H1 (cell line): Measurements from ENCODE around the gene ARF3. TPM values are rescaled to one million over a fixed set of nuclear protein-coding genes. Genes with fewer than 3 reads are reported as not detected.

Source experiments
- BCL11A ChIP-seq, 2 experiments: IDR thresholded peaks; one replicate each; pipeline ENCODE4 v1.6.1; 2011; ENCODE audit warnings: low read depth in 2 of 2, low read length in 2 of 2, mild to moderate bottlenecking in 2 of 2
- CHD7 ChIP-seq: fragments of 300-600 bp; sonication (generic); IDR thresholded peaks from 2 replicates; pipeline ENCODE4 v1.7.1; 2012; ENCODE audit warnings: low read length, moderate library complexity, mild to moderate bottlenecking, inconsistent platforms; ENCODE audit not compliant: insufficient replicate concordance
- EP300 ChIP-seq, 2 experiments: IDR thresholded peaks; 1 replicate in 1 of 2; 2 replicates in 1 of 2; pipeline ENCODE4 v1.6.1; 2011 to 2012; ENCODE audit warnings: low read depth in 2 of 2, low read length in 2 of 2, mild to moderate bottlenecking in 2 of 2, borderline replicate concordance in 1 of 2, inconsistent platforms in 1 of 2, moderate library complexity in 1 of 2
- GABPA ChIP-seq: IDR thresholded peaks from 2 replicates; pipeline ENCODE4 v1.6.1; 2011; ENCODE audit warnings: mild to moderate bottlenecking, low read length, moderate library complexity, borderline replicate concordance; ENCODE audit not compliant: insufficient read depth
- GTF2F1 ChIP-seq: IDR thresholded peaks from 2 replicates; pipeline ENCODE4 v1.6.1; 2012; ENCODE audit warnings: low read depth, low read length, improper control_type of control experiment, borderline replicate concordance
- JUND ChIP-seq: IDR thresholded peaks from 2 replicates; pipeline ENCODE4 v1.6.1; 2011; ENCODE audit warnings: mild to moderate bottlenecking, improper control_type of control experiment, low read length
- RNF2 ChIP-seq: fragments of 200-900, 300-1000 bp; sonication (generic); IDR thresholded peaks from 2 replicates; pipeline ENCODE4 v1.7.1; 2016; ENCODE audit warnings: borderline replicate concordance, low read depth, mild to moderate bottlenecking, antibody characterized with exemption, low read length; ENCODE audit not compliant: poor library complexity, severe bottlenecking; ENCODE audit errors: missing control alignments
- RXRA ChIP-seq: IDR thresholded peaks from 2 replicates; pipeline ENCODE4 v1.6.1; 2011; ENCODE audit warnings: low read depth, mild to moderate bottlenecking, low read length, moderate library complexity; ENCODE audit not compliant: insufficient read depth
- SAP30 ChIP-seq: fragments of 300-600 bp; sonication (generic); IDR thresholded peaks from 2 replicates; pipeline ENCODE4 v1.7.1; 2012; ENCODE audit warnings: low read length, moderate library complexity, mild to moderate bottlenecking, inconsistent platforms; ENCODE audit not compliant: insufficient read depth, insufficient replicate concordance
- TAF1 ChIP-seq: IDR thresholded peaks from 2 replicates; pipeline ENCODE4 v1.6.1; 2011; ENCODE audit warnings: mild to moderate bottlenecking, low read depth, low read length
- TBP ChIP-seq: IDR thresholded peaks from 2 replicates; pipeline ENCODE4 v1.6.1; 2011; ENCODE audit warnings: low read depth, low read length, improper control_type of control experiment
- polyA plus RNA-seq, 7 experiments: library from polyadenylated mRNA; depleted of rRNA in 3 of 7; stranded (reverse) in 5 of 7; unstranded in 2 of 7; fragments of >200 nt in 5 of 7; fragments of 200-250 nt in 2 of 7; gene quantifications; 1 replicate in 5 of 7; 2 replicates in 1 of 7; 4 replicates in 1 of 7; pipeline versions ENCODE4 v1.2.1 to v1.2.3, GENCODE V29; 2011 to 2013; ENCODE audit warnings: missing spikeins in 2 of 7, mixed read lengths in 2 of 7
- total RNA-seq: library from RNA; stranded (reverse); fragmentation: NEBNext Ultra II Directional; extraction: Animal tissue kit (Norgen Biotek cat#: 25700); gene quantifications from 2 replicates; pipeline ENCODE4 v1.2.1, GENCODE V29; 2021

Gene ARF3
- total and polyA plus RNA-seq, 2 of the 8 experiments (the other 6 are each of a cell fraction or from before 2014, with no cell fraction given): 231 to 250 TPM

- TF ChIP-seq CHD7 (no peak), JUND (no peak), GTF2F1 (no peak), RNF2 (no peak), EP300 (IDR thresholded peaks at IDR 0.05; ENCODE audit: borderline replicate concordance in 1 of 2, low read depth in 2 of 2, low read length in 2 of 2) (no peak), GABPA (no peak), TAF1 (no peak), RXRA (no peak), SAP30 (no peak), BCL11A (IDR thresholded peaks at IDR 0.05; ENCODE audit: low read depth in 2 of 2, low read length in 2 of 2) (no peak), TBP (no peak)
Observed at GRCh38 chr12:48938805-48939204, 18.5 kb downstream of the ARF3 start (continued).
